HEK293 (cell line): ENCODE results near the gene TTC39A.

Experiments used
- CTCF ChIA-PET: fragments of 350-600 bp; formaldehyde crosslinking; extraction: SDS; loops from one replicate; lab custom pipeline; 2021; ENCODE audit warnings: antibody characterized with exemption; lab: Yijun Ruan, JAX
- POLR2A ChIA-PET: fragments of 300-600 bp; formaldehyde crosslinking; extraction: SDS; loops from one replicate; lab custom pipeline; 2020; ENCODE audit warnings: antibody characterized with exemption, inconsistent platforms; lab: Yijun Ruan, JAX
- H3K27ac ChIP-seq: fragments of 200-500 bp; sonication (Bioruptor generic); 2 replicates; pipeline ENCODE4 v1.5.1; 2014; ENCODE audit warnings: low read depth, low read length, control low read depth, inconsistent platforms; ENCODE audit errors: extremely low read depth
- H3K36me3 ChIP-seq, 2 experiments: fragments of 200-500 bp in 1 of 2; sonication (Bioruptor generic) in 1 of 2; 1 replicate in 1 of 2; 2 replicates in 1 of 2; pipeline ENCODE4 v1.5.1; 2014 to 2017; ENCODE audit warnings: inconsistent platforms in 2 of 2, low read length in 2 of 2; ENCODE audit not compliant: control insufficient read depth in 2 of 2, insufficient read depth in 1 of 2
- H3K4me1 ChIP-seq: fragments of 200-500 bp; sonication (Bioruptor generic); 2 replicates; pipeline ENCODE4 v1.5.1; 2014; ENCODE audit warnings: mild to moderate bottlenecking, low read length, inconsistent platforms; ENCODE audit not compliant: control insufficient read depth, insufficient read depth
- H3K4me3 ChIP-seq: 2 replicates; pipeline ENCODE4 v1.5.1; 2011; ENCODE audit warnings: low read depth, mild to moderate bottlenecking, control low read depth, low read length, moderate library complexity
- H3K9me3 ChIP-seq: fragments of 200-500 bp; sonication (Bioruptor generic); 2 replicates; pipeline ENCODE4 v1.5.1; 2014; ENCODE audit warnings: low read depth, low read length, inconsistent platforms; ENCODE audit not compliant: control insufficient read depth, insufficient read depth
- HOXA7 ChIP-seq: sonication (generic); formaldehyde crosslinking; IDR thresholded peaks from 2 replicates; pipeline ENCODE4 v1.8.1; 2022; ENCODE audit warnings: missing genetic modification reagents, borderline replicate concordance
- MZF1 ChIP-seq: fragments of 450-650 bp; formaldehyde crosslinking; IDR thresholded peaks from 2 replicates; pipeline ENCODE4 v1.5.1; 2017; ENCODE audit warnings: missing biosample characterization, missing genetic modification characterization, borderline replicate concordance
- SETDB1 ChIP-seq: IDR thresholded peaks from one replicate; pipeline ENCODE4 v1.6.1; 2017; ENCODE audit warnings: mild to moderate bottlenecking, low read length, moderate library complexity, mixed read lengths; ENCODE audit not compliant: insufficient read length
- TCF7L2 ChIP-seq: IDR thresholded peaks from 2 replicates; pipeline ENCODE4 v1.6.1; 2011; ENCODE audit warnings: low read depth, mild to moderate bottlenecking, inconsistent platforms, low read length, moderate library complexity, borderline replicate concordance
- WT1 ChIP-seq: fragments of 450-650 bp; formaldehyde crosslinking; IDR thresholded peaks from 2 replicates; pipeline ENCODE4 v1.5.1; 2016; ENCODE audit warnings: missing biosample characterization, missing genetic modification characterization
- ZBTB11 ChIP-seq: fragments of 450-650 bp; formaldehyde crosslinking; conservative IDR thresholded peaks from 2 replicates; pipeline ENCODE4 v1.5.1; 2016; ENCODE audit warnings: low read depth, missing biosample characterization, missing genetic modification characterization
- ZBTB7A ChIP-seq: fragments of 450-650 bp; formaldehyde crosslinking; IDR thresholded peaks from 2 replicates; pipeline ENCODE4 v1.5.1; 2016; ENCODE audit warnings: low read depth, missing biosample characterization, missing genetic modification characterization
- ZNF121 ChIP-seq: fragments of 450-650 bp; formaldehyde crosslinking; IDR thresholded peaks from 2 replicates; pipeline ENCODE4 v1.5.1; 2016; ENCODE audit warnings: missing biosample characterization, missing genetic modification characterization
- ZNF2 ChIP-seq: fragments of 450-650 bp; formaldehyde crosslinking; IDR thresholded peaks from 2 replicates; pipeline ENCODE4 v1.5.1; 2016; ENCODE audit warnings: missing biosample characterization, missing genetic modification characterization
- ZNF26 ChIP-seq: fragments of 450-650 bp; formaldehyde crosslinking; IDR thresholded peaks from 2 replicates; pipeline ENCODE4 v1.5.1; 2016; ENCODE audit warnings: missing biosample characterization, missing genetic modification characterization
- ZNF416 ChIP-seq: fragments of 450-650 bp; formaldehyde crosslinking; IDR thresholded peaks from 2 replicates; pipeline ENCODE4 v1.5.1; 2016; ENCODE audit warnings: missing biosample characterization, missing genetic modification characterization
- ZNF449 ChIP-seq: fragments of 450-650 bp; formaldehyde crosslinking; IDR thresholded peaks from 2 replicates; pipeline ENCODE4 v1.5.1; 2017; ENCODE audit warnings: missing biosample characterization, mild to moderate bottlenecking, missing genetic modification characterization, moderate library complexity
- ZNF521 ChIP-seq: fragments of 450-650 bp; formaldehyde crosslinking; IDR thresholded peaks from 2 replicates; pipeline ENCODE4 v1.5.1; 2017; ENCODE audit warnings: missing biosample characterization, mild to moderate bottlenecking, missing genetic modification characterization
- ZNF768 ChIP-seq: fragments of 450-650 bp; formaldehyde crosslinking; IDR thresholded peaks from 2 replicates; pipeline ENCODE4 v1.5.1; 2018; ENCODE audit warnings: missing biosample characterization, mild to moderate bottlenecking, missing genetic modification characterization
- ZNF776 ChIP-seq: fragments of 450-650 bp; formaldehyde crosslinking; IDR thresholded peaks from 2 replicates; pipeline ENCODE4 v1.5.0; 2017; ENCODE audit warnings: missing biosample characterization, missing genetic modification characterization, borderline replicate concordance
- ZSCAN4 ChIP-seq: fragments of 450-650 bp; formaldehyde crosslinking; IDR thresholded peaks from 2 replicates; pipeline ENCODE4 v1.5.1; 2017; ENCODE audit warnings: missing biosample characterization, missing genetic modification characterization

TTC39A gene

GRCh38 chr1:51348147-51348527, 17.8 kb upstream of the TTC39A start:
- ChIA-PET CTCF (no interaction called here), POLR2A (no interaction called here)

GRCh38 chr1:51347398-51348146, 17.2 kb upstream of the TTC39A start:
- Histone ChIP-seq H3K9me3 (no peaks in the 10 kb centered on the region), H3K4me1 (no peaks in the 10 kb centered on the region)
- POLR2A ChIA-PET = no interaction called here
- no peak for TF ChIP-seq WT1 (tag by site-specific recombination)
- peak; percentile 79 for TF ChIP-seq ZNF121
- TF ChIP-seq, all 188 proteins: peak for 1
- Histone ChIP-seq H3K36me3 (no peaks in the 10 kb centered on the region), H3K4me3 (no peak overlapping the region), H3K27ac (no peak overlapping the region)
- CTCF ChIA-PET = no interaction called here

More at GRCh38 chr1:51348147-51348527, 17.8 kb upstream of the TTC39A start:
- no peaks in the 10 kb centered on the region for H3K9me3 ChIP-seq
- no peaks in the 10 kb centered on the region for H3K4me1 ChIP-seq
- no peak overlapping the region for H3K27ac ChIP-seq
- H3K4me3 ChIP-seq = no peak overlapping the region
- H3K36me3 ChIP-seq = no peaks in the 10 kb centered on the region
- TF ChIP-seq ZNF121 (no peak), ZNF768 (tag by site-specific recombination) (peak; percentile 44; the same call in 1 of the 2 replicates)

GRCh38 chr1:51346086-51346942, 16.0 kb upstream of the TTC39A start:
- Histone ChIP-seq H3K4me1 (no peaks in the 10 kb centered on the region), H3K9me3 (no peaks in the 10 kb centered on the region), H3K4me3 (no peak overlapping the region), H3K36me3 (no peaks in the 10 kb centered on the region), H3K27ac (no peak overlapping the region)
- no peak for TF ChIP-seq ZBTB11 (tag by site-specific recombination)
- no peak for TF ChIP-seq ZNF26
- TF ChIP-seq ZNF2 (tag by site-specific recombination) = no peak
- TF ChIP-seq ZNF416 = no peak
- no peak for TF ChIP-seq ZNF449 (tag by site-specific recombination)
- no peak for TF ChIP-seq SETDB1
- no peak for TF ChIP-seq ZNF521 (tag by site-specific recombination)
- no peak for TF ChIP-seq ZNF776 (tag by site-specific recombination)
- no peak for TF ChIP-seq ZSCAN4
- TF ChIP-seq HOXA7 (CRISPR knock-in tag) = no peak
- TF ChIP-seq TCF7L2 = no peak
- no peak for TF ChIP-seq ZBTB7A (tag by site-specific recombination)
- TF ChIP-seq MZF1 (tag by site-specific recombination) = no peak
- ChIA-PET POLR2A (no interaction called here), CTCF (interaction anchor here (0.8 kb wide), 1 partner anchor 99 kb away, joined by 3 read pairs; no protein-coding TSS in a partner anchor)
